ENCODE measurements around the gene JPT1. TPM values are rescaled to one million over a fixed set of nuclear protein-coding genes. Genes with fewer than 3 reads are reported as not detected.
"Not testable (repeated sequence)": the region's sequence is repeated elsewhere in the genome, so short reads cannot be mapped to it uniquely, and the experiment has no call there.

JPT1 gene
- total RNA-seq, 8 experiments from 2014 or later: 95.0 to 664 (median 275) TPM

- Histone ChIP-seq H3K4me1 (replicated peaks in 1 of 2) (peaks cover 6 to 11% of the 10 kb centered on the region in 2 donors), H3K27ac (no peak overlapping the region), H3K4me3 (no peak overlapping the region)
- 83 to 100% (median 93%) methylated on average over 1 to 5 of the region's 5 CpGs for WGBS, 10 experiments
- no peak for ATAC-seq (replicated peaks in 6 of 8)
- in situ Hi-C loops (cut with MboI; ENCODE audit: low pct_unique_long_range_greater_than_20kb in 2 of 9, low sequenced_read_pairs in 9 of 9, unreplicated experiment in 9 of 9): no loop called here
Measured at GRCh38 chr17:75176625-75177024, 22.3 kb upstream of the JPT1 start.

DNA sequence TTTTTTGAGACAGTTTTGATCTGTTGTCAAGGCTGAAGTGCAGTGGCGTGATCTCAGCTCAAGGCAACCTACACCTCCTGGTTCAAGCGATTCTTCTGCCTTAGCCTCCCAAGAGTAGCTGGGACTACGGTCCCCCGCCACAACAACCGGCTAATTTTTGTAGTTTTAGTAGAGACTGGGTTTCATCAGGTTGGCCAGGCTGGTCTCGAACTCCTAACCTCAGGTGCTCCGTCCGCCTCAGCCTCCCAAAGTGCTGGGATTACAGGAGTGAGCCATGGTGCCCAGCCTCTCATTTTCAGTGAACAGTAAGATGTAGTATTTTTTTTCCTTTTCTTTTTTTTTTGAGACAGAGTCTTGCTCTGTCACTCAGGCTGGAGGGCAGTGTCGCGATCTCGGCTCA lies 20.7 kb upstream of the JPT1 start:
- H3K4me1 ChIP-seq (replicated peaks in 1 of 2): no peaks in the 10 kb centered on the region
- ATAC-seq (replicated peaks in 6 of 8): no peak
- in situ Hi-C loops (cut with MboI; ENCODE audit: low pct_unique_long_range_greater_than_20kb in 2 of 9, low sequenced_read_pairs in 9 of 9, unreplicated experiment in 9 of 9): no loop called here
- no peak overlapping the region for H3K27ac ChIP-seq
- H3K4me3 ChIP-seq: no peak overlapping the region
- 93 to 100% (median 98%) methylated on average over 1 to 11 of the region's 11 CpGs; no CpG with 5 or more reads in 5 of the 10 experiments for WGBS, 10 experiments

DNA sequence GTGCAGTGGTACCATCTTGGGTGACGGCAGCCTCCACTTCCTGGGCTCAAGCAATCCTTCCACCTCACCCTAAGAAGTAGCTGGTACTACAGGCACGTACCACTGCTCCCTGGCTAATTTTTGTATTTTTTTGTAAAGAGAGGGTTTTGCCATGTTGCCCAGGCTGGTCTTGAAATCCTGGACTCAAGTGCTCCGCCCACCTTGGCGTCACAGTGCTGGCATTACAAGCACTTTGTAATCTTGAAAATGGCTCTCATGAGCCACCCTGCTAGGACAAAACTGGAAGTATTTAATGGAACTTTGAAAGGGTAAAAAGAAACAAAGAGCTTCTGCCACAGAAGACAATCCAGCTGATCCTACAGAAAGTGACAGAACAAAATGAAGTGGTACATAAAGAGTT lies 19.2 kb upstream of the JPT1 start:
- WGBS, 10 experiments: 79 to 100% (median 85%) methylated on average over 1 to 4 of the region's 4 CpGs; no CpG with 5 or more reads in 2 of the 10 experiments
- no peaks in the 10 kb centered on the region for H3K4me1 ChIP-seq (replicated peaks in 1 of 2)
- H3K27ac ChIP-seq: no peak overlapping the region
- H3K4me3 ChIP-seq: no peak overlapping the region
- in situ Hi-C loops (cut with MboI; ENCODE audit: low pct_unique_long_range_greater_than_20kb in 2 of 9, low sequenced_read_pairs in 9 of 9, unreplicated experiment in 9 of 9): no loop called here
- ATAC-seq (replicated peaks in 6 of 8): no peak

DNA sequence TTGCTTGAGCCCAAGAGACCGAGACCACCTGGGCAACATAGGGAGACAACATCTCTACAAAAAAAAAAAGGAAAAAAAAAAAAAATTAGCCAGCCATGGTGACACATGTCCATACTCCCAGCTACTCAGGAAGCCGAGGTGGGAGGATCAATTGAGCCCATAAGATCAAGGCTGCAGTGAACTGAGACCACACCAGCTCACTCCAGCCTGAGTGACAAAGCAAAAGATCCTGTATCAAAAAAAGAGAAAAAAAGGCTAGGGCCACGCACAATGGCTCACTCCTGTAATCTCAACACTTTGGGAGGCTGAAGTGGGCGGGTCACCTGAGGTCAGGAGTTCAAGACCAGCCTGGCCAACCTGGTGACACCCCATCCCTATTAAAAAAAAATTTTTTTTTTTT lies 14.7 kb upstream of the JPT1 start:
- 72 to 100% (median 92%) methylated on average over 1 to 4 of the region's 4 CpGs for WGBS, 10 experiments
- ATAC-seq (replicated peaks in 6 of 8): no peak
- in situ Hi-C loops (cut with MboI; ENCODE audit: low pct_unique_long_range_greater_than_20kb in 2 of 9, low sequenced_read_pairs in 9 of 9, unreplicated experiment in 9 of 9): no loop called here
- no peak overlapping the region for H3K4me3 ChIP-seq
- H3K27ac ChIP-seq: no peak overlapping the region
- no peaks in the 10 kb centered on the region for H3K4me1 ChIP-seq (replicated peaks in 1 of 2)

DNA sequence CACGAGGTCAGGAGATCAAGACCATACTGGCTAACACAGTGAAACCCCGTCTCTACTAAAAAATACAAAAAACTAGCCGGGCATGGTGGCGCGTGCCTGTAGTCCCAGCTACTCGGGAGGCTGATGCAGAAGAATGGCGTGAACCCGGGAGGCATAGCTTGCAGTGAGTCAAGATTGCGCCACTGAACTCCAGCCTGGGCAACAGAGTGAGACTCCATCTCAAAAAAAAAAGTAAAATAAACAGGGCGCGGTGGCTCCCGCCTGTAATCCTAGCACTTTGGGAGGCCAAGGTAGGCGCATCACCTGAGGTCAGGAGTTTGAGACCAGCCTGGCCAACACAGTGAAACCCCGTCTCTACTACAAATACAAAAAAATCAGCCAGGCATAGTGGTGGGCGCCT lies 10.3 kb upstream of the JPT1 start:
- H3K27ac ChIP-seq; ATAC-seq (replicated peaks in 6 of 8); H3K4me3 ChIP-seq; in situ Hi-C loops (cut with MboI; ENCODE audit: low pct_unique_long_range_greater_than_20kb in 2 of 9, low sequenced_read_pairs in 9 of 9, unreplicated experiment in 9 of 9); H3K4me1 ChIP-seq (replicated peaks in 1 of 2): not testable (repeated sequence)
- 94 to 100% (median 100%) methylated on average over 1 to 7 of the region's 15 CpGs; no CpG with 5 or more reads in 5 of the 10 experiments for WGBS, 10 experiments

GRCh38 chr17:75163074-75163473 lies 8.8 kb upstream of the JPT1 start:
- no peak overlapping the region for H3K4me3 ChIP-seq
- H3K27ac ChIP-seq: no peak overlapping the region
- no peak for ATAC-seq (replicated peaks in 6 of 8)
- in situ Hi-C loops (cut with MboI; ENCODE audit: low pct_unique_long_range_greater_than_20kb in 2 of 9, low sequenced_read_pairs in 9 of 9, unreplicated experiment in 9 of 9): no loop called here
- H3K4me1 ChIP-seq (replicated peaks in 1 of 2): no peaks in the 10 kb centered on the region
- WGBS, 10 experiments: 86 to 100% (median 92%) methylated on average over 1 to 5 of the region's 5 CpGs; no CpG with 5 or more reads in 2 of the 10 experiments

- H3K4me1 ChIP-seq (replicated peaks in 1 of 2): peaks cover 0 to 1% of the 10 kb centered on the region in 2 donors
- ATAC-seq (replicated peaks in 6 of 8): no peak
- H3K4me3 ChIP-seq: no peak overlapping the region
- in situ Hi-C loops (cut with MboI; ENCODE audit: low pct_unique_long_range_greater_than_20kb in 2 of 9, low sequenced_read_pairs in 9 of 9, unreplicated experiment in 9 of 9): no loop called here
- 67 to 100% (median 84%) methylated on average over 1 to 5 of the region's 5 CpGs for WGBS, 10 experiments
- H3K27ac ChIP-seq: no peak overlapping the region
Measured at GRCh38 chr17:75160211-75160610, 5.9 kb upstream of the JPT1 start.

GRCh38 chr17:75159196-75160031 lies 5.1 kb upstream of the JPT1 start:
- ATAC-seq (replicated peaks in 6 of 8): no peak
- WGBS, 10 experiments: 80 to 100% (median 92%) methylated on average over 1 to 4 of the region's 4 CpGs; no CpG with 5 or more reads in 2 of the 10 experiments
- Histone ChIP-seq H3K27ac (no peak overlapping the region), H3K4me3 (no peak overlapping the region), H3K4me1 (replicated peaks in 1 of 2) (peaks cover 4 to 6% of the 10 kb centered on the region in 2 donors)
- in situ Hi-C loops (cut with MboI; ENCODE audit: low pct_unique_long_range_greater_than_20kb in 2 of 9, low sequenced_read_pairs in 9 of 9, unreplicated experiment in 9 of 9): no loop called here

DNA sequence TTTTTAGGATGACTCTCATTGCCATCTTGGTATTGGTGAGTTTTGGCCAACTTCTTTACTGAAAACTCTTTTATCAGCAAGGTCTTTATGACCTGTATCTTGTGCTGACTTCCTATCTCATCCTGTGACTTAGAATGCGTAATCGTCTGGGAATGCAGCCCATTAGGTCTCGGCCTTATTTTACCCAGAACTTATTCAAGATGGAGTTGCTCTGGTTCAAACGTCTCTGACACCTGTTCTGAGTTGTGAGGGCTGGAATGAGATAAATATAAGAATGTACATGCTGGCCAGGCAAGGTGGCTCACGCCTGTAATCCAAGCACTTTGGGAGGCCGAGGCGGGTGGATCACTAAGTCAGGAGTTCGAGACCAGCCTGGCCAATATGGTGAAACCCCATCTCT lies 4.2 kb upstream of the JPT1 start:
- 78 to 100% (median 95%) methylated on average over 1 to 7 of the region's 8 CpGs; no CpG with 5 or more reads in 2 of the 10 experiments for WGBS, 10 experiments
- H3K27ac ChIP-seq; H3K4me3 ChIP-seq; in situ Hi-C loops (cut with MboI; ENCODE audit: low pct_unique_long_range_greater_than_20kb in 2 of 9, low sequenced_read_pairs in 9 of 9, unreplicated experiment in 9 of 9); H3K4me1 ChIP-seq (replicated peaks in 1 of 2); ATAC-seq (replicated peaks in 6 of 8): not testable (repeated sequence)

- Histone ChIP-seq H3K4me3 (no peak overlapping the region), H3K27ac (peak overlapping the region in 1 of 2 donors; percentile 43), H3K4me1 (replicated peaks in 1 of 2) (peaks cover 16 to 21% of the 10 kb centered on the region in 2 donors)
- in situ Hi-C loops (cut with MboI; ENCODE audit: low pct_unique_long_range_greater_than_20kb in 2 of 9, low sequenced_read_pairs in 9 of 9, unreplicated experiment in 9 of 9): no loop called here
- 73 to 100% (median 86%) methylated on average over 1 to 3 of the region's 3 CpGs; no CpG with 5 or more reads in 1 of the 10 experiments for WGBS, 10 experiments
- no peak for ATAC-seq (replicated peaks in 6 of 8)
Measured at GRCh38 chr17:75155191-75155601, 884 bp upstream of the JPT1 start.

DNA sequence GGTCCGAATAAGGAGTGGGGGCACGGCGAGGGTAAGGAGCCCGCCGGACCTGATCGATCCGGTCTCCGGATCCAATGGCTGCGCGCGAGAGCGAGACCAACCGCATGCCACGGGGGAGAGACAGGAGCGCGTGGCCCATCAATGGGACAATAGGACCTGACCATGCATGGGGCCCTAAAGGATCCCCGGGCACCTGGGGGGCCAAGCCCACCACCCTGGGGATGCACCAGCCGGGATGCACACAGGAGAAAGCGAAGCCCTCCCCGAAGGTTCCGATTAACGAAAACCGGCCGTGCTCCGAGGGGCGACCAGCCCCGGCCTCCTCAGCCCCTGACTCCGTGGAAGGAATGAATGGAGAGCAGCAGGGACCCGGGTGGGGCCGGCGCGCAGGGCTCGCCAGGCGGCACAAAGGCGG lies 525 bp downstream of the JPT1 start:
- 1% methylated on average over 17 of the region's 35 CpGs; no CpG with 5 or more reads in 9 of the 10 experiments for WGBS, 10 experiments
- Histone ChIP-seq H3K27ac (peak overlapping the region; percentile 85 to 87), H3K4me3 (peak overlapping the region; percentile 88 to 98 (median 91)), H3K4me1 (replicated peaks in 1 of 2) (peaks cover 19 to 26% of the 10 kb centered on the region in 2 donors)
- in situ Hi-C loops (cut with MboI; ENCODE audit: low pct_unique_long_range_greater_than_20kb in 2 of 9, low sequenced_read_pairs in 9 of 9, unreplicated experiment in 9 of 9): no loop called here
- peak; percentile 4 to 42 (median 24) for ATAC-seq (replicated peaks in 6 of 8)

GRCh38 chr17:75152922-75153779 lies 1.2 kb downstream of the JPT1 start:
- Histone ChIP-seq H3K27ac (peak overlapping the region; percentile 85 to 87), H3K4me3 (peak overlapping the region; percentile 88 to 98 (median 91)), H3K4me1 (replicated peaks in 1 of 2) (peaks cover 19 to 26% of the 10 kb centered on the region in 2 donors)
- WGBS, 10 experiments: 0 to 40% (median 0%) methylated on average over 1 to 8 of the region's 28 CpGs
- ATAC-seq (replicated peaks in 6 of 8): peak in 4 of 8 experiments; percentile 1 to 3 (median 2)
- in situ Hi-C loops (cut with MboI; ENCODE audit: low pct_unique_long_range_greater_than_20kb in 2 of 9, low sequenced_read_pairs in 9 of 9, unreplicated experiment in 9 of 9): no loop called here

DNA sequence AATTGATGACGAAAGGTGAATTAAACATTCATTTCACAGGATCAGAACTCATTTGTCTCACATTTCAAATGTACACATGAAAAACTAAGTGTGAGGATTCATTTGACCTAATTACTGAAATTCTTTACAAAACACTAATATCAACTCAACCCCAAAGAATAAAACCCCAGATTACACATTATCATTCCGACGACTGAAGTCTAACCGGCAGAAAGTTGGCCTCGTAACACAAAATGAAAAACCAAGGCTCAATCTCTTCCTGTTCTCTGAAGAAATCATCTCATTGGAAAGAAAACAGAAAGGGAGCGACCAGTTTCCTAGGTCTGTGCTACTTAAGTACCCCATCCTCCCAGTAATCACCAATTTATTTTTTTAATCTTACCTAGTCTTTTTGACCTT lies 1.8 kb downstream of the JPT1 start:
- in situ Hi-C loops (cut with MboI; ENCODE audit: low pct_unique_long_range_greater_than_20kb in 2 of 9, low sequenced_read_pairs in 9 of 9, unreplicated experiment in 9 of 9): no loop called here
- peak overlapping the region; percentile 85 to 87 for H3K27ac ChIP-seq
- peak overlapping the region; percentile 88 to 98 (median 91) for H3K4me3 ChIP-seq
- no peak for ATAC-seq (replicated peaks in 6 of 8)
- 0 to 96% (median 5%) methylated on average over 1 to 6 of the region's 6 CpGs for WGBS, 10 experiments
- peaks cover 19 to 26% of the 10 kb centered on the region in 2 donors for H3K4me1 ChIP-seq (replicated peaks in 1 of 2)

Data from motor neuron (in vitro differentiated cells).